SK-N-SH treated with all-trans-retinoic acid at 6 μM for 48 hours (cell line): Measurements from ENCODE around the gene SERPINA3.
"Not testable (repeated sequence)": the region's sequence is repeated elsewhere in the genome, so short reads cannot be mapped to it uniquely, and the experiment has no call there.

Experiments used
- ATAC-seq: fragments of 200-7000 bp; cut with Tn5 transposase; 3 replicates; pipeline ENCODE4 v1.9.1; 2020; ENCODE audit warnings: mild to moderate bottlenecking, moderate library complexity
- ARNTL ChIP-seq: fragments of 450-650 bp; formaldehyde crosslinking; IDR thresholded peaks from 2 replicates; pipeline ENCODE4 v1.5.0; 2020; ENCODE audit warnings: low read depth, mild to moderate bottlenecking, moderate library complexity, borderline replicate concordance
- CREB5 ChIP-seq: fragments of 250-450 bp; sonication (Bioruptor Pico); IDR thresholded peaks from 2 replicates; pipeline ENCODE4 v1.5.1; 2020; ENCODE audit warnings: low read depth, mild to moderate bottlenecking, moderate library complexity
- CSDC2 ChIP-seq: fragments of 250-450 bp; sonication (Bioruptor Pico); IDR thresholded peaks from 2 replicates; pipeline ENCODE4 v1.5.0; 2020; ENCODE audit warnings: mild to moderate bottlenecking, moderate library complexity
- ESRRG ChIP-seq: fragments of 250-450 bp; sonication (Bioruptor Pico); IDR thresholded peaks from 2 replicates; pipeline ENCODE4 v1.6.1; 2021; ENCODE audit warnings: mild to moderate bottlenecking
- GLIS3 ChIP-seq: fragments of 250-450 bp; sonication (Bioruptor Pico); IDR thresholded peaks from 2 replicates; pipeline ENCODE4 v1.5.0; 2020; ENCODE audit warnings: mild to moderate bottlenecking, moderate library complexity
- OSR1 ChIP-seq: fragments of 250-450 bp; sonication (Bioruptor Pico); IDR thresholded peaks from 2 replicates; pipeline ENCODE4 v1.8.0; 2022; ENCODE audit warnings: moderate library complexity, mild to moderate bottlenecking, inconsistent platforms
- PATZ1 ChIP-seq: fragments of 250-450 bp; sonication (Bioruptor Pico); IDR thresholded peaks from 2 replicates; pipeline ENCODE4 v1.8.0; 2020; ENCODE audit warnings: mild to moderate bottlenecking, moderate library complexity, borderline replicate concordance
- POU6F1 ChIP-seq: fragments of 250-450 bp; sonication (Bioruptor Pico); IDR thresholded peaks from 2 replicates; pipeline ENCODE4 v1.8.0; 2021; ENCODE audit warnings: low read depth, mild to moderate bottlenecking, moderate library complexity, borderline replicate concordance
- PPARA ChIP-seq: fragments of 250-450 bp; sonication (Bioruptor Pico); IDR thresholded peaks from 2 replicates; pipeline ENCODE4 v1.5.0; 2020; ENCODE audit warnings: mild to moderate bottlenecking, borderline replicate concordance
- RARB ChIP-seq: fragments of 250-450 bp; sonication (Bioruptor Pico); IDR thresholded peaks from 2 replicates; pipeline ENCODE4 v1.8.0; 2021; ENCODE audit warnings: mild to moderate bottlenecking, moderate library complexity
- SNAI2 ChIP-seq: fragments of 250-450 bp; sonication (Bioruptor Pico); IDR thresholded peaks from 2 replicates; pipeline ENCODE4 v1.5.0; 2020; ENCODE audit warnings: mild to moderate bottlenecking, moderate library complexity
- TCF4 ChIP-seq: fragments of 250-450 bp; sonication (Bioruptor Pico); IDR thresholded peaks from 2 replicates; pipeline ENCODE4 v1.8.0; 2021; ENCODE audit warnings: mild to moderate bottlenecking, moderate library complexity, borderline replicate concordance
- TOX ChIP-seq: fragments of 250-450 bp; sonication (Bioruptor Pico); IDR thresholded peaks from 2 replicates; pipeline ENCODE4 v1.8.0; 2021; ENCODE audit warnings: mild to moderate bottlenecking, moderate library complexity, borderline replicate concordance
- TSHZ2 ChIP-seq: fragments of 250-450 bp; sonication (Bioruptor Pico); IDR thresholded peaks from 2 replicates; pipeline ENCODE4 v1.5.0; 2020; ENCODE audit warnings: mild to moderate bottlenecking, moderate library complexity
- ZC3H10 ChIP-seq: fragments of 250-450 bp; sonication (Bioruptor Pico); IDR thresholded peaks from 2 replicates; pipeline ENCODE4 v1.5.1; 2021; ENCODE audit warnings: mild to moderate bottlenecking, moderate library complexity
- ZFP3 ChIP-seq: fragments of 250-450 bp; sonication (Bioruptor Pico); IDR thresholded peaks from 2 replicates; pipeline ENCODE4 v1.5.0; 2020; ENCODE audit warnings: mild to moderate bottlenecking, moderate library complexity
- ZFP30 ChIP-seq: fragments of 450-650 bp; formaldehyde crosslinking; IDR thresholded peaks from 2 replicates; pipeline ENCODE4 v1.5.0; 2022; ENCODE audit warnings: mild to moderate bottlenecking, moderate library complexity
- ZNF565 ChIP-seq: fragments of 450-650 bp; formaldehyde crosslinking; conservative IDR thresholded peaks from 2 replicates; pipeline ENCODE4 v1.5.0; 2020; ENCODE audit warnings: low read depth, mild to moderate bottlenecking, moderate library complexity
- ZNF70 ChIP-seq: fragments of 450-650 bp; formaldehyde crosslinking; IDR thresholded peaks from 2 replicates; pipeline ENCODE4 v1.5.0; 2020; ENCODE audit warnings: mild to moderate bottlenecking, moderate library complexity
- ZNF8 ChIP-seq: fragments of 450-650 bp; formaldehyde crosslinking; IDR thresholded peaks from 2 replicates; pipeline ENCODE4 v1.5.0; 2020; ENCODE audit warnings: mild to moderate bottlenecking, moderate library complexity

Gene SERPINA3

GRCh38 chr14:94572637-94573303, 39.4 kb upstream of the SERPINA3 start:
- TF ChIP-seq ZFP3 (CRISPR knock-in tag) (no peak), GLIS3 (CRISPR knock-in tag) (no peak), ZNF8 (no peak)
- TF ChIP-seq, all 23 proteins: peak for 0
- ATAC-seq = no peak

- ATAC-seq = no peak
- TF ChIP-seq ZNF8 (no peak), CSDC2 (CRISPR knock-in tag) (no peak), TCF4 (CRISPR knock-in tag) (no peak), ESRRG (no peak), PATZ1 (CRISPR knock-in tag) (no peak), ZFP3 (CRISPR knock-in tag) (no peak)
These were observed 38.5 kb upstream of the SERPINA3 start for GRCh38 chr14:94573475-94574277.

GRCh38 chr14:94574336-94574735, 37.9 kb upstream of the SERPINA3 start:
- ATAC-seq = no peak
- no peak for TF ChIP-seq ZC3H10
- no peak for TF ChIP-seq ARNTL (CRISPR knock-in tag)
- TF ChIP-seq PPARA (CRISPR knock-in tag) = no peak
- TF ChIP-seq RARB (CRISPR knock-in tag) = no peak
- no peak for TF ChIP-seq GLIS3 (CRISPR knock-in tag)
- no peak for TF ChIP-seq CREB5 (CRISPR knock-in tag)
- no peak for TF ChIP-seq OSR1 (CRISPR knock-in tag)
- TF ChIP-seq ZFP30 = no peak
- no peak for TF ChIP-seq ZNF565 (CRISPR knock-in tag)
- no peak for TF ChIP-seq SNAI2
- TF ChIP-seq POU6F1 (CRISPR knock-in tag) = no peak
- TF ChIP-seq ZNF70 (CRISPR knock-in tag) = no peak
- TF ChIP-seq CSDC2 (CRISPR knock-in tag) = no peak
- TF ChIP-seq ZFP3 (CRISPR knock-in tag) = no peak
- TF ChIP-seq ZNF8 = no peak
- no peak for TF ChIP-seq TOX (CRISPR knock-in tag)

- no peak for ATAC-seq
- TF ChIP-seq POU6F1 (CRISPR knock-in tag) (no peak), GLIS3 (CRISPR knock-in tag) (no peak), TSHZ2 (CRISPR knock-in tag) (no peak)
- TF ChIP-seq, all 23 proteins: peak for 0
These were observed 36.2 kb upstream of the SERPINA3 start for GRCh38 chr14:94575730-94576585.

- not testable (repeated sequence) for ATAC-seq
These were observed 34.7 kb upstream of the SERPINA3 start for GRCh38 chr14:94577472-94577871.
